Measurements from ENCODE around the gene NDUFAF4.

- TF ChIP-seq CTCF (IDR thresholded peaks at IDR 0.05): no peak
- no peak for TF ChIP-seq POLR2A (IDR thresholded peaks at IDR 0.05)
- TF ChIP-seq EP300 (IDR thresholded peaks at IDR 0.05): no peak
- TF ChIP-seq POLR2AphosphoS5 (IDR thresholded peaks at IDR 0.05): no peak
Observed at GRCh38 chr6:96876886-96877545, 20.7 kb downstream of the NDUFAF4 start.
